ENCODE data around the gene OAS2.

GRCh38 chr12:112989806-112990205, 11.5 kb downstream of the OAS2 start:
- TF ChIP-seq CTCF (conservative IDR thresholded peaks at IDR 0.05; ENCODE audit: low read length) (no peak), EZH2phosphoT487 (IDR thresholded peaks at IDR 0.05; ENCODE audit: borderline replicate concordance) (no peak)
